H7 (cell line): Measurements from ENCODE around the gene MYOG. TPM values are rescaled to one million over a fixed set of nuclear protein-coding genes. Genes with fewer than 3 reads are reported as not detected.

ENCODE experiments used
- DNase-seq: peaks from one replicate; pipeline ENCODE4 v3.0.0; 2012
- H3K27me3 ChIP-seq: 2 replicates; pipeline ENCODE4 v1.6.0; 2011; ENCODE audit warnings: mild to moderate bottlenecking, low read length; ENCODE audit not compliant: control insufficient read depth, insufficient read depth
- H3K36me3 ChIP-seq: replicated peaks from 2 replicates; pipeline ENCODE4 v1.5.1; 2011; ENCODE audit warnings: low read length; ENCODE audit not compliant: control insufficient read depth, insufficient read depth
- H3K4me3 ChIP-seq: 2 replicates; pipeline ENCODE4 v1.5.1; 2011; ENCODE audit warnings: low read depth, mild to moderate bottlenecking, control low read depth, low read length, moderate library complexity; ENCODE audit not compliant: insufficient read depth
- total RNA-seq: library from RNA; depleted of rRNA; stranded (reverse); fragments of >200 nt; shearing (Covaris generic); gene quantifications from 2 replicates; pipeline ENCODE4 v1.2.3, GENCODE V29; 2014

Gene MYOG
- total RNA-seq, 1 experiment from 2014 or later: not detected

GRCh38 chr1:203045336-203045735, 40.5 kb downstream of the MYOG start:
- no peaks in the 10 kb centered on the region for H3K36me3 ChIP-seq
- H3K4me3 ChIP-seq: no peak overlapping the region
- no peak for DNase-seq
- H3K27me3 ChIP-seq: no peaks in the 10 kb centered on the region; the same call in 1 of the 2 replicates

- no peaks in the 10 kb centered on the region; the same call in 1 of the 2 replicates for H3K27me3 ChIP-seq
- DNase-seq: no peak
Measured at GRCh38 chr1:203044546-203045250, 41.1 kb downstream of the MYOG start.

GRCh38 chr1:203043830-203044545, 41.8 kb downstream of the MYOG start:
- H3K27me3 ChIP-seq: no peaks in the 10 kb centered on the region; the same call in 1 of the 2 replicates
- no peak for DNase-seq
- H3K4me3 ChIP-seq: no peak overlapping the region
- no peaks in the 10 kb centered on the region for H3K36me3 ChIP-seq

More at GRCh38 chr1:203044546-203045250, 41.1 kb downstream of the MYOG start:
- Histone ChIP-seq H3K36me3 (no peaks in the 10 kb centered on the region), H3K4me3 (no peak overlapping the region)

GRCh38 chr1:203041351-203041932, 44.4 kb downstream of the MYOG start:
- DNase-seq: no peak
- no peaks in the 10 kb centered on the region for H3K36me3 ChIP-seq
- no peak overlapping the region for H3K4me3 ChIP-seq
- H3K27me3 ChIP-seq: no peaks in the 10 kb centered on the region; the same call in 1 of the 2 replicates

GRCh38 chr1:203040513-203041275, 45.1 kb downstream of the MYOG start:
- Histone ChIP-seq H3K36me3 (no peaks in the 10 kb centered on the region), H3K4me3 (no peak overlapping the region), H3K27me3 (no peaks in the 10 kb centered on the region; the same call in 1 of the 2 replicates)
- DNase-seq: peak; percentile 9

GRCh38 chr1:203039609-203040512, 46.0 kb downstream of the MYOG start:
- no peaks in the 10 kb centered on the region for H3K36me3 ChIP-seq
- H3K4me3 ChIP-seq: no peak overlapping the region
- no peaks in the 10 kb centered on the region; the same call in 1 of the 2 replicates for H3K27me3 ChIP-seq
- peak; percentile 88 for DNase-seq

GRCh38 chr1:203038891-203039608, 46.8 kb downstream of the MYOG start:
- Histone ChIP-seq H3K27me3 (no peaks in the 10 kb centered on the region; the same call in 1 of the 2 replicates), H3K36me3 (no peaks in the 10 kb centered on the region)
- peak; percentile 92 for DNase-seq

GRCh38 chr1:203038217-203038741, 47.5 kb downstream of the MYOG start:
- no peaks in the 10 kb centered on the region; the same call in 1 of the 2 replicates for H3K27me3 ChIP-seq
- H3K36me3 ChIP-seq: no peaks in the 10 kb centered on the region
- no peak overlapping the region for H3K4me3 ChIP-seq
- peak; percentile 21 for DNase-seq

More at GRCh38 chr1:203038891-203039608, 46.8 kb downstream of the MYOG start:
- H3K4me3 ChIP-seq: no peak overlapping the region

- Histone ChIP-seq H3K4me3 (no peak overlapping the region), H3K36me3 (no peaks in the 10 kb centered on the region), H3K27me3 (no peaks in the 10 kb centered on the region)
- peak; percentile 17 for DNase-seq
Measured at GRCh38 chr1:203037509-203038190, 48.2 kb downstream of the MYOG start.

GRCh38 chr1:203036537-203036936, 49.3 kb downstream of the MYOG start:
- Histone ChIP-seq H3K27me3 (no peaks in the 10 kb centered on the region), H3K4me3 (no peak overlapping the region), H3K36me3 (no peaks in the 10 kb centered on the region)
- DNase-seq: peak; percentile 35

GRCh38 chr1:203036135-203036534, 49.7 kb downstream of the MYOG start:
- H3K36me3 ChIP-seq: no peaks in the 10 kb centered on the region
- H3K27me3 ChIP-seq: no peaks in the 10 kb centered on the region
- no peak overlapping the region for H3K4me3 ChIP-seq
- DNase-seq: peak; percentile 62
